Measurements from ENCODE around the gene THEMIS. TPM values are rescaled to one million over a fixed set of nuclear protein-coding genes. Genes with fewer than 3 reads are reported as not detected.

Gene THEMIS
- total RNA-seq, 1 experiment from 2014 or later: 0.05 TPM

- TF ChIP-seq REST (IDR thresholded peaks at IDR 0.05; ENCODE audit: insufficient read depth in 1 of 2, low read depth in 2 of 2, low read length in 1 of 2): no peak
- TF ChIP-seq, protein P1, sequence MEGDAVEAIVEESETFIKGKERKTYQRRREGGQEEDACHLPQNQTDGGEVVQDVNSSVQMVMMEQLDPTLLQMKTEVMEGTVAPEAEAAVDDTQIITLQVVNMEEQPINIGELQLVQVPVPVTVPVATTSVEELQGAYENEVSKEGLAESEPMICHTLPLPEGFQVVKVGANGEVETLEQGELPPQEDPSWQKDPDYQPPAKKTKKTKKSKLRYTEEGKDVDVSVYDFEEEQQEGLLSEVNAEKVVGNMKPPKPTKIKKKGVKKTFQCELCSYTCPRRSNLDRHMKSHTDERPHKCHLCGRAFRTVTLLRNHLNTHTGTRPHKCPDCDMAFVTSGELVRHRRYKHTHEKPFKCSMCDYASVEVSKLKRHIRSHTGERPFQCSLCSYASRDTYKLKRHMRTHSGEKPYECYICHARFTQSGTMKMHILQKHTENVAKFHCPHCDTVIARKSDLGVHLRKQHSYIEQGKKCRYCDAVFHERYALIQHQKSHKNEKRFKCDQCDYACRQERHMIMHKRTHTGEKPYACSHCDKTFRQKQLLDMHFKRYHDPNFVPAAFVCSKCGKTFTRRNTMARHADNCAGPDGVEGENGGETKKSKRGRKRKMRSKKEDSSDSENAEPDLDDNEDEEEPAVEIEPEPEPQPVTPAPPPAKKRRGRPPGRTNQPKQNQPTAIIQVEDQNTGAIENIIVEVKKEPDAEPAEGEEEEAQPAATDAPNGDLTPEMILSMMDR (IDR thresholded peaks at IDR 0.05): no peak
- no peak for TF ChIP-seq TCF7L2 (IDR thresholded peaks at IDR 0.05; ENCODE audit: low read depth, low read length)
- TF ChIP-seq SIN3A (IDR thresholded peaks at IDR 0.05; ENCODE audit: borderline replicate concordance, insufficient read depth, low read depth, low read length): no peak
- Histone ChIP-seq H3K9me3 (ENCODE audit: control insufficient read depth, insufficient read depth, low read depth, low read length) (no peaks in the 10 kb centered on the region), H3K36me3 (ENCODE audit: control insufficient read depth, insufficient read depth, low read length) (no peaks in the 10 kb centered on the region), H3K4me3 (ENCODE audit: low read depth in 2 of 2, low read length in 2 of 2) (no peak overlapping the region), H3K27ac (ENCODE audit: low read length) (no peak overlapping the region), H3K27me3 (ENCODE audit: control insufficient read depth, insufficient read depth, low read length) (no peaks in the 10 kb centered on the region), H3K4me1 (ENCODE audit: control insufficient read depth, insufficient read depth, low read length) (no peaks in the 10 kb centered on the region)
- intact Hi-C loops (cut with micrococcal nuclease; ENCODE audit: unreplicated experiment): no loop called here
- BruUV-seq (replicated peaks): no TSS peak
- DNase-seq (ENCODE audit: low read depth, low spot score) (no peak), ATAC-seq (no peak)
- ChIA-PET CTCF (no interaction called here), POLR2A (no interaction called here)
- in situ Hi-C loops (cut with HindIII; ENCODE audit: low pct_unique_long_range_greater_than_20kb, low sequenced_read_pairs): no loop called here
Observed at GRCh38 chr6:127868338-127868737, 32.5 kb downstream of the THEMIS start.

DNA sequence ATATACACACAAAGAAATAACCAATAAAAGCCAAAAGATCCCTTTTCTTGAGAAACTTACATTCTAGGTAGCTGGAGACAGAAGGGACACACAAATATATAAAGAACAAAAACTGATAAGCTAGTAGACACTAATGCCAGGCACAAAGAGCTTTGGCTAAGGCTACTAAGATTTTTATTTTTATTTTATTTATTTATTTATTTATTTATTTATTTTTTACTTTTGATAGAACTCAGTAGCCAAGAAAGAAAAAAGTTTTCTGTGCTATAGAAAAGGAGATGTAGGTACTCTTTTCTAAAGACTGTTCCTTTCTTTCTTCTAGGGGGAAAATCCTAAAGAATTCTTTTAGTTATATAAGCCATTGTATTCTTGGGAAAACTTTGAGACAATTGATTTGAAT is 34.1 kb downstream of the THEMIS start:
- ChIA-PET CTCF (no interaction called here), POLR2A (no interaction called here)
- intact Hi-C loops (cut with micrococcal nuclease; ENCODE audit: unreplicated experiment) (no loop called here), in situ Hi-C loops (cut with HindIII; ENCODE audit: low pct_unique_long_range_greater_than_20kb, low sequenced_read_pairs) (no loop called here)
- TF ChIP-seq, protein P1 (IDR thresholded peaks at IDR 0.05): no peak
- TF ChIP-seq SIN3A (IDR thresholded peaks at IDR 0.05; ENCODE audit: borderline replicate concordance, insufficient read depth, low read depth, low read length) (no peak), REST (IDR thresholded peaks at IDR 0.05; ENCODE audit: insufficient read depth in 1 of 2, low read depth in 2 of 2, low read length in 1 of 2) (no peak), POLR2AphosphoS5 (IDR thresholded peaks at IDR 0.05; ENCODE audit: low read depth, low read length) (no peak), TCF7L2 (IDR thresholded peaks at IDR 0.05; ENCODE audit: low read depth, low read length) (no peak)
- H3K27me3 ChIP-seq (ENCODE audit: control insufficient read depth, insufficient read depth, low read length): no peaks in the 10 kb centered on the region
- DNase-seq (ENCODE audit: low read depth, low spot score) (no peak), ATAC-seq (no peak)
- no peak overlapping the region for H3K4me3 ChIP-seq (ENCODE audit: low read depth in 2 of 2, low read length in 2 of 2)
- no peaks in the 10 kb centered on the region for H3K4me1 ChIP-seq (ENCODE audit: control insufficient read depth, insufficient read depth, low read length)
- no TSS peak for BruUV-seq (replicated peaks)
- no peaks in the 10 kb centered on the region for H3K9me3 ChIP-seq (ENCODE audit: control insufficient read depth, insufficient read depth, low read depth, low read length)
- H3K27ac ChIP-seq (ENCODE audit: low read length): no peak overlapping the region
- H3K36me3 ChIP-seq (ENCODE audit: control insufficient read depth, insufficient read depth, low read length): no peaks in the 10 kb centered on the region

Measured in Panc1 (cell line).